CD4-positive, alpha-beta memory T cell (primary cell): Measurements from ENCODE around the gene GPX4. TPM values are rescaled to one million over a fixed set of nuclear protein-coding genes. Genes with fewer than 3 reads are reported as not detected.
A peak's percentile ranks its signal among the peaks of the same experiment; 100 is the strongest.

Experiments used
- CTCF ChIA-PET: fragments of 350-600 bp; sonication (Branson Sonifier 250); formaldehyde crosslinking; loops from one replicate; lab custom pipeline; 2021; ENCODE audit warnings: inconsistent platforms; ENCODE audit not compliant: partially characterized antibody; lab: Charles Lee
- POLR2A ChIA-PET: fragments of 350-600 bp; sonication (Branson Sonifier 250); formaldehyde crosslinking; loops from one replicate; lab custom pipeline; 2021; ENCODE audit not compliant: partially characterized antibody; lab: Charles Lee
- DNase-seq, 5 donors: peaks; one replicate each; pipeline versions ENCODE4 v3.0.0 to v3.0.0-alpha.2; 2020 to 2022; ENCODE audit warnings: mixed read lengths in 1 of 5
- H3K27ac ChIP-seq: one replicate; pipeline ENCODE4 v1.7.0; 2013; ENCODE audit warnings: low read depth, low read length
- H3K27me3 ChIP-seq: 2 replicates; pipeline ENCODE4 v1.7.0; 2013; ENCODE audit warnings: mild to moderate bottlenecking, low read length, moderate library complexity; ENCODE audit not compliant: insufficient read depth
- H3K36me3 ChIP-seq: 2 replicates; pipeline ENCODE4 v1.7.0; 2013; ENCODE audit warnings: mild to moderate bottlenecking, low read length, moderate library complexity; ENCODE audit not compliant: insufficient read depth
- H3K4me1 ChIP-seq: 2 replicates; pipeline ENCODE4 v1.7.0; 2013; ENCODE audit warnings: mild to moderate bottlenecking, low read length, moderate library complexity; ENCODE audit not compliant: insufficient read depth
- H3K4me3 ChIP-seq, 2 donors: one replicate each; pipeline ENCODE4 v1.7.0; 2013; ENCODE audit warnings: low read length in 2 of 2, mild to moderate bottlenecking in 1 of 2
- H3K9me3 ChIP-seq, 2 donors: one replicate each; pipeline ENCODE4 v1.7.0; 2013; ENCODE audit warnings: low read length in 2 of 2, control low read depth in 1 of 2; ENCODE audit not compliant: control insufficient read depth in 1 of 2
- H3K27ac Mint-ChIP-seq, 7 donors: one replicate each; pipeline ENCODE4 v1.8.0; 2020 to 2021; ENCODE audit warnings: mixed read lengths in 7 of 7, mild to moderate bottlenecking in 6 of 7, inconsistent platforms in 3 of 7, moderate library complexity in 3 of 7
- H3K27me3 Mint-ChIP-seq, 2 donors: one replicate each; pipeline ENCODE4 v1.8.0; 2020 to 2021; ENCODE audit warnings: mixed read lengths in 2 of 2
- H3K36me3 Mint-ChIP-seq, 2 donors: one replicate each; pipeline ENCODE4 v1.8.0; 2020 to 2021; ENCODE audit warnings: mixed read lengths in 2 of 2, inconsistent platforms in 1 of 2, mild to moderate bottlenecking in 1 of 2
- H3K4me1 Mint-ChIP-seq, 4 donors: one replicate each; pipeline ENCODE4 v1.8.0; 2020 to 2021; ENCODE audit warnings: mixed read lengths in 4 of 4, mild to moderate bottlenecking in 1 of 4
- H3K4me3 Mint-ChIP-seq, 8 donors: one replicate each; pipeline ENCODE4 v1.8.0; 2020 to 2021; ENCODE audit warnings: mixed read lengths in 8 of 8, mild to moderate bottlenecking in 7 of 8, moderate library complexity in 6 of 8, inconsistent platforms in 3 of 8
- H3K9me3 Mint-ChIP-seq, 8 donors: one replicate each; pipeline ENCODE4 v1.8.0; 2020 to 2021; ENCODE audit warnings: mixed read lengths in 8 of 8, mild to moderate bottlenecking in 5 of 8, inconsistent platforms in 3 of 8, moderate library complexity in 1 of 8
- intact Hi-C: fragments of 100-400 bp; cut with micrococcal nuclease; formaldehyde crosslinking; loops from one replicate; pipeline ENCODE4 v1.15.1; 2023
- polyA plus RNA-seq, 2 donors: library from polyadenylated mRNA; unstranded; fragments of 300-500 nt; fragmentation: Illumina TruSeq; gene quantifications; one replicate each; pipeline ENCODE4 v1.2.3, GENCODE V29; 2021
- total RNA-seq, 2 experiments: library from RNA; stranded (reverse); gene quantifications; one replicate each; pipeline ENCODE4 v1.2.3, GENCODE V29; 2021

GPX4 gene
- total and polyA plus RNA-seq, 4 experiments from 2014 or later, result 210 to 406 (median 310) TPM

DNA sequence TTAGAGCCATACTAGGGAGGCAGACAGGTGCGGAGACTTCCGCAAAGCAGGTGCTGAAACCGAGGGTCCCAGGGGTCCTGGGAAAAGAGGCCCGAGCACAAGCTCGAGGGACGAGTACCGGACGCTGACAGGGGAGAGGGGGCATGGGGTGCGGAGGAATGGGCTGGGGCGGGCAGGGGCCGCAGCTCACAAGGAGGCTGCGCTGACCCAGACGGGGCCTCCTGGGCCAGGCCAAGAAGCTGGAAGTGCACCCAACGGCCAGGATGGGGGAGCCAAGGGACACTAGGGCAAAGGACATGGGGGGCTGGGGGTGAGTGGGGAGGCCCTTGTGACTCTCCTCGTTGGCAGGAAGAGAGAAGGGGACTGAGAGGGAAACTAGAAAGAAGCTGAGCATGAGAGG lies 10.5 kb upstream of the GPX4 start:
- CTCF ChIA-PET, result interaction anchor here (1.0 to 2.3 kb wide), 2 partner anchors 26 to 28 kb away, joined by 3 to 9 read pairs; no protein-coding TSS in a partner anchor
- Mint-ChIP-seq H3K4me1 (peaks cover 20 to 62% (median 42%) of the 10 kb centered on the region in 4 donors), H3K27ac (peak overlapping the region in 5 of 7 donors; percentile 6 to 91 (median 80)), H3K4me3 (peak overlapping the region; percentile 12 to 96 (median 90)), H3K9me3 (no peaks in the 10 kb centered on the region), H3K27me3 (no peaks in the 10 kb centered on the region), H3K36me3 (peaks cover 0 to 14% of the 10 kb centered on the region in 2 donors)
- H3K4me1 ChIP-seq, result peaks cover 45% of the 10 kb centered on the region
- intact Hi-C loops, result loop anchor here (10.0 kb wide), 1 partner anchor 169 kb away; the partner anchor contains the start of gene ARID3A
- no peaks in the 10 kb centered on the region for H3K27me3 ChIP-seq
- H3K9me3 ChIP-seq, result no peaks in the 10 kb centered on the region
- DNase-seq, result no peak
- H3K27ac ChIP-seq, result no peak overlapping the region
- peaks cover 7% of the 10 kb centered on the region for H3K36me3 ChIP-seq
- H3K4me3 ChIP-seq, result no peak overlapping the region
- POLR2A ChIA-PET, result interaction anchor here (0.7 to 47.8 kb wide), 10 partner anchors 10 to 176 kb away, joined by 3 to 3893 read pairs (median 5); partner anchors contain the start of genes ABCA7, ARHGAP45, CIRBP and CNN2

DNA sequence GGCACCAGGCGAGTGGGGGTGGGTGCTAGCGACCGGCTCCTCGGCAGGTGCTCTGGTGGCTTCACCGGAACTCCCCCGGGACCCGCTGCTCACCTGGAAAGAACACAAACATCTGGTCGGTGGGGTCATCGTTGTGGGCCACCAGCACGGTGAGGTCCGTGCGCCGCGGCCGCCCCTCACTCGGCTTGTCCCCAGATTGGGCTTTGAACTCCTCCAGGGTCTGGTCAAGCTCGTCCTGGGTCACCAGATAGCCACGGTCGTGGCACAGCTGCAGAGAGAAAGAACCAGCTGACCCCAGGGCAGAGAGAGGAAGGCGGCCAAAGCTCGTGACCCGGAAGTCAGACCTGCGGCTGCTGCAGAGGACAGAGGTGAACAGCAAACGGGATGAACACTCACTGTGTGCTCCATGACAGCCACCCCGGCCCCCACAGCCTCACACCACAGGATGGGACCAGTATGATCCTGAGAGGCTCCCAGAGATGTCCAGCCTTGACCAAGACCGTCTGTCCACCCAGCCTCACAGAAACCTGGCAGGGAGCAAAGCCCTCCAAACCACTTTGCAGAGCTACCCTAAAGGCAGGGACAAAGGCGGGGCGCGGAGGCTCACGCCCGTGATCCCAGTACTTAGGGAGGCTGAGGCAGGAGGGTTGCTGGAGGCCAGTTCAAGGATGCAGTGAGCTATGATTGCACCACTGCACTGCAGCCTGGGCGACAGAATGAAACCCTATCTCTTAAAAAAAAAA lies 9.8 kb upstream of the GPX4 start:
- peak overlapping the region; percentile 83 to 96 (median 90) for H3K4me3 Mint-ChIP-seq
- POLR2A ChIA-PET, result interaction anchor here (0.7 to 47.8 kb wide), 11 partner anchors 10 to 175 kb away, joined by 3 to 3893 read pairs (median 4); partner anchors contain the start of genes ABCA7, ARHGAP45, CIRBP and CNN2

DNA sequence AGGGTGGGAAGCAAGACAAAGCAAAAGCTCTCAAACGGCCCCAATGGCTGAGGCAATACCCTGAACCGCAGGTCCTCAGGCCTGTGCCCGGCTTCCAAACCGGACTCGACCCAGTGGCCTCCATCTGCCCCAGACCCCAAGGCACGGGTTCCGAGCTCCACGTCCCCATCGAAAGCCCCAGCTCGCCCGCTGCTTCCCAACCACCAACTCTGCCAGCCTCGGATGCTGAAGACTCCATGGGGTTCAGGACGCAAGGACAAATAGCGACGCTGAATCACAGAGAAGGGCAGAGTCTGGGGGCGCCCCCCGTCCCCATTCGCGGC lies 9.2 kb upstream of the GPX4 start:
- H3K4me1 Mint-ChIP-seq, result peaks cover 19 to 70% (median 43%) of the 10 kb centered on the region in 4 donors

More for the DNA sequence above, 9.8 kb upstream of the GPX4 start:
- no peaks in the 10 kb centered on the region for H3K27me3 Mint-ChIP-seq
- Histone ChIP-seq H3K36me3 (peaks cover 3% of the 10 kb centered on the region), H3K4me3 (peak overlapping the region; percentile 54 to 65), H3K27me3 (no peaks in the 10 kb centered on the region), H3K27ac (peak overlapping the region; percentile 85), H3K4me1 (peaks cover 43% of the 10 kb centered on the region), H3K9me3 (no peaks in the 10 kb centered on the region)
- peak overlapping the region; percentile 73 to 91 (median 87) for H3K27ac Mint-ChIP-seq
- CTCF ChIA-PET, result interaction anchor here (1.7 to 2.3 kb wide), 2 partner anchors 29 to 37 kb away, joined by 4 to 9 read pairs; no protein-coding TSS in a partner anchor
- H3K36me3 Mint-ChIP-seq, result peaks cover 0 to 11% of the 10 kb centered on the region in 2 donors
- H3K9me3 Mint-ChIP-seq, result no peaks in the 10 kb centered on the region
- no peak for DNase-seq
- peaks cover 19 to 63% (median 42%) of the 10 kb centered on the region in 4 donors for H3K4me1 Mint-ChIP-seq
- intact Hi-C loops, result loop anchor here (2.0 to 10.0 kb wide), 3 partner anchors 17 to 169 kb away; partner anchors contain the start of genes ARHGAP45 and ARID3A

DNA sequence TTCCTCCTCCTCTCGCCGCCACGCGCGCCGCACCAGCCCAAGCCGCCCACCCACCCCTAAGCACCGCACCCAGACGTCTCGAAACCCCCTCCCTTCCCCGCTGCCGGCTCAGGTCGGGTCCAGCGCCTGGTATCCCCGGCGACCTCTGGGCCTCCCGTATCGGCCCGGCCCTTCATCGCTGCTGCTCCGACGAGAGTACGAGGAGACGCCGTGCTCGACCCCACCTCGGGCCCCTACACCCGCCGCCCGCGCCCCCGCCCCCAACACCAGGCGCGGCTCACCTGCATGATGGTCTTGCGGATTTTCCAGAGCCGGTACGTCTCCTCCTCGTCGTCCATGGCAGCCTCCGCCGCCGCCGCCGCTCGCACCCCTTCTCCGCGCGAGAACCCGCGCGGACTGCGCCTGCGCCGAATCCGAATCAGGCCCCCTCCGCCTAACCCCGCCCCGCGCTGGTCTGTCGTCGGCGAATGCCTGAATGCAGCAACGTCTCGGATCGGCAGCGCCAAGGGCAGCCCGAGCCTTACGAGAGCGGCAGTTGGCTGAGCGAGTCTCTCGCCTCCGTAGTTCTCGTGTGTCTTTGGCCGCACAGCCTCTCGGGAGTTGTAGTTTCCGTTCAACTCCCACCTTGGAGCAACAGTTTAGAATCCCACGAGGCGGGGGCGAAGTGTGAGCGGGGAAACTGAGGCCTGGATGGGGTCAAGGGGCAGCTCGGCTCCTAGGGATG lies 8.7 kb upstream of the GPX4 start, which contains the start of gene POLR2E:
TSS of gene POLR2E (minus strand) at position 398 of the 724 bp plus-strand sequence. CDS start at position 338, 60 bp downstream.
- Histone ChIP-seq H3K9me3 (no peaks in the 10 kb centered on the region), H3K36me3 (no peaks in the 10 kb centered on the region), H3K4me3 (peak within 1 kb of the TSS; percentile 54 to 65), H3K27me3 (no peaks in the 10 kb centered on the region), H3K27ac (peak within 1 kb of the TSS; percentile 85), H3K4me1 (peaks cover 44% of the 10 kb centered on the region)
- ChIA-PET POLR2A (interaction anchor here (0.8 to 47.8 kb wide), 14 partner anchors 8 to 180 kb away, joined by 3 to 3893 read pairs (median 4); partner anchors contain the start of genes ABCA7, ARHGAP45, CNN2 and FAM174C), CTCF (interaction anchor here (1.4 to 2.3 kb wide), 3 partner anchors 30 to 39 kb away, joined by 4 to 9 read pairs (median 4); no protein-coding TSS in a partner anchor)
- no peaks in the 10 kb centered on the region for H3K27me3 Mint-ChIP-seq
- DNase-seq, result peak; percentile 97 to 99 (median 98)
- intact Hi-C loops, result loop anchor here (1.0 to 10.0 kb wide), 6 partner anchors 8 to 170 kb away; partner anchors contain the start of genes ARHGAP45, ARID3A and GPX4
- H3K36me3 Mint-ChIP-seq, result peaks cover 0 to 11% of the 10 kb centered on the region in 2 donors
- H3K4me1 Mint-ChIP-seq, result peaks cover 22 to 75% (median 46%) of the 10 kb centered on the region in 4 donors
- peak within 1 kb of the TSS; percentile 83 to 96 (median 90) for H3K4me3 Mint-ChIP-seq
- peak within 1 kb of the TSS; percentile 87 to 97 (median 93) for H3K27ac Mint-ChIP-seq
- no peaks in the 10 kb centered on the region for H3K9me3 Mint-ChIP-seq

More for the DNA sequence above, 9.2 kb upstream of the GPX4 start:
- no peaks in the 10 kb centered on the region for H3K27me3 ChIP-seq
- intact Hi-C loops, result loop anchor here (2.0 to 10.0 kb wide), 3 partner anchors 18 to 170 kb away; partner anchors contain the start of genes ARHGAP45 and ARID3A
- ChIA-PET CTCF (interaction anchor here (1.7 to 2.3 kb wide), 2 partner anchors 29 to 38 kb away, joined by 4 to 9 read pairs; no protein-coding TSS in a partner anchor), POLR2A (interaction anchor here (1.1 to 47.8 kb wide), 7 partner anchors 9 to 109 kb away, joined by 3 to 3893 read pairs (median 7); partner anchors contain the start of genes ABCA7, ARHGAP45, CNN2 and GPX4)
- Mint-ChIP-seq H3K27ac (peak overlapping the region; percentile 73 to 91 (median 87)), H3K27me3 (no peaks in the 10 kb centered on the region), H3K9me3 (no peaks in the 10 kb centered on the region), H3K36me3 (peaks cover 0 to 11% of the 10 kb centered on the region in 2 donors), H3K4me3 (peak overlapping the region; percentile 83 to 96 (median 90))
- peak overlapping the region; percentile 85 for H3K27ac ChIP-seq
- no peaks in the 10 kb centered on the region for H3K36me3 ChIP-seq
- H3K9me3 ChIP-seq, result no peaks in the 10 kb centered on the region
- no peak for DNase-seq
- H3K4me3 ChIP-seq, result peak overlapping the region; percentile 54 to 65
- H3K4me1 ChIP-seq, result peaks cover 43% of the 10 kb centered on the region

DNA sequence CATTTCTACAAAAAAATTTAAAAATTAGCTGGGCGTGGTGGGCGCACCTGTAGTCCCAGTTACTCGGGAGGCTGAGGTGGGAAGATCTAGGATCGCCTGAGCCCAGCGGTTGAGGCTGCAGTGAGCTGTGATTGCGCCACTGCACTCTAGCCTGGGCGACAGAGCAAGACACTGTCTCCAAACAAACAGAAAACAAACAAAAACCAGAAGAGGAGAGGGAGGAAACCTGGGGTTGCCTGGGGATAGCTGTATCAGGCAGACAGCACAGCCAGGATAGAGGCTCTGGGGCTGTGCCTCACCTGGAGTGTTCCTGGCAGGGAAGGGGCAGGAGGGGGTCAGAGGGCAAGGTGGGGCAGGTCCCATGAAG lies 6.0 kb upstream of the GPX4 start:
- POLR2A ChIA-PET, result interaction anchor here (0.7 to 47.8 kb wide), 3 partner anchors 35 to 172 kb away, joined by 3 to 3893 read pairs (median 3); partner anchors contain the start of genes ABCA7, ARHGAP45 and CIRBP

More for the DNA sequence above, 6.0 kb upstream of the GPX4 start:
- CTCF ChIA-PET, result interaction anchor here (1.4 kb wide), 1 partner anchor 33 kb away, joined by 4 read pairs; no protein-coding TSS in a partner anchor
- no peaks in the 10 kb centered on the region for H3K9me3 ChIP-seq
- Mint-ChIP-seq H3K36me3 (peaks cover 0 to 8% of the 10 kb centered on the region in 2 donors), H3K9me3 (no peaks in the 10 kb centered on the region), H3K4me3 (peak overlapping the region in 1 of 8 donors; percentile 57), H3K4me1 (peaks cover 31 to 85% (median 57%) of the 10 kb centered on the region in 4 donors), H3K27me3 (no peaks in the 10 kb centered on the region), H3K27ac (peak overlapping the region in 4 of 7 donors; percentile 47 to 79 (median 72))
- H3K36me3 ChIP-seq, result no peaks in the 10 kb centered on the region
- no peak overlapping the region for H3K27ac ChIP-seq
- peaks cover 62% of the 10 kb centered on the region for H3K4me1 ChIP-seq
- no peaks in the 10 kb centered on the region for H3K27me3 ChIP-seq
- intact Hi-C loops, result loop anchor here (5.0 to 10.0 kb wide), 3 partner anchors 35 to 173 kb away; partner anchors contain the start of gene ARID3A
- H3K4me3 ChIP-seq, result no peak overlapping the region
- no peak for DNase-seq
